Omental fat pad (tissue), 4 donors: ENCODE data around the gene LBHD2. TPM values are rescaled to one million over a fixed set of nuclear protein-coding genes. Genes with fewer than 3 reads are reported as not detected.

Source experiments
- ATAC-seq: fragments of 150-250 bp; one replicate; pipeline ENCODE4 v1.9.1; 2016; ENCODE audit warnings: mild to moderate bottlenecking, moderate library complexity; ENCODE audit not compliant: low FRiP score
- DNase-seq: peaks from one replicate; pipeline ENCODE4 v3.0.0-alpha.2; 2019; ENCODE audit warnings: low spot score
- CTCF ChIP-seq, 3 donors: fragments of 450-650 bp; IDR thresholded peaks; one replicate each; pipeline ENCODE4 v1.5.1; 2016 to 2017; ENCODE audit warnings: antibody characterized with exemption in 3 of 3, mild to moderate bottlenecking in 3 of 3, moderate library complexity in 2 of 3
- total RNA-seq, 4 donors: library from RNA; depleted of rRNA; stranded (reverse); fragments of >200 nt; gene quantifications; one replicate each; pipeline ENCODE4 v1.1.0, GENCODE V29; 2016

Gene LBHD2
- total RNA-seq, 4 donors from 2014 or later, result 6.3 TPM; not detected in 3

DNA sequence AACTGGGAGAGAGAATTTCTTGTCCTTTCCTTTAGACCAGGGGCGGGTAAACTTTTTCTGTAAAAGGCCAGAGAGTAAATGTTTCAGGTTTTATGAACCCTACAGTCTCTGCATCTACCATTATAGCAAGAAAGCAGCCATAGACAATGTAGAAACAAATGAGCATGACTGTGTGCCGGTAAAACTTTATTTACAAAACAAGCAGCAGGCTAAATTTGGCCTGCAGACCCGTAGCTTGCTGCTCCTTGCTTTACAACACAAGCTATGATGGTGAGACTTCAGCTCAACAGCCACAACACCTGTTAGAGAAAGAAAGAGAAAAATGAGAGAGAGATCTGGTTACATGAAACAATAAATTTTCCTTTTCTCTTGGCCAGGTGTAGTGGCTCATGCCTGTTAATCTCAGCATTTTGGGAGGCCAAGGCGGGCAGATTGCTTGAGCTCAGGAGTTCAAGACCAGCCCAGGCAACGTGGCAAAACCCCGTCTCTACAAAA lies 22.5 kb upstream of the LBHD2 start:
- no peak for TF ChIP-seq CTCF (IDR thresholded peaks at IDR 0.05)
- no peak for DNase-seq
- ATAC-seq, result no peak

GRCh38 chr14:103064436-103064835 lies 19.6 kb upstream of the LBHD2 start:
- ATAC-seq, result no peak
- no peak for TF ChIP-seq CTCF (IDR thresholded peaks at IDR 0.05)

DNA sequence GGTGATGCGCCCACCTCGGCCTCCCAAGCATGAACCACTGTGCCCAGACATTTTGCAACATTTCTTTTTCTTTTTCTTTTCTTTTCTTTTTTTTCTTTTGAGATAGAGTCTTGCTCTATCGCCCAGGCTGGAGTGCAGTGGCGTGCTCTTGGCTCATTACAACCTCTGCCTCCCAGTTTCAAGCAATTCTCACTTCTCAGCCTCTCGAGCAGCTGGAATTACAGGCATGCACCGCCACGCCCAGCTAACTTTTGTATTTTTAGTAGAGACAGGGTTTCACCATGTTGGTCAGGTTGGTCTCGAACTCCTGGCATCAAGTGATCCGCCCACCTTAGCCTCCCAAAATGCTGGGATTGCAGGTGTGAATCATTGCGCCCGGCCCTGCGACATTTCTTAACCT lies 19.0 kb upstream of the LBHD2 start:
- DNase-seq, result no peak
- no peak for ATAC-seq
- TF ChIP-seq CTCF (IDR thresholded peaks at IDR 0.05), result no peak

More at GRCh38 chr14:103064436-103064835, 19.6 kb upstream of the LBHD2 start:
- DNase-seq, result no peak

DNA sequence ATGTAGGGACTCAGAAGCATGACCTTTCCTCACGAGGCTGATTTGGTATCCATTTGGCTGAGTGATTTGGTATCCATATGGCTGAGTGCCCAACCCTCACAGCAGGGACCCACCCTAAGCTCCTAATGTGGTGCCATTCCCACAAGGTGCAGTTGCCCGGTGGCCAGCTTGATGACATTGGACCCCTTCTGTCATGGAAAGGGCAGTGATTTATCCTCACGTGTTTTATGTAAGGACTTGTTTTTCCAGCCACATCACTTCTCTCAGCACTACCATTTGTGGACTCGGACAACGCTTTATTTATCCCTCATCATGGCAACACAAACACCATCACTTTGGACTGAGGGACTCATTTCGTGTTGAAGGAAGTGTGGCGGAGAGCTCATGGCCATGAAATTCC lies 18.1 kb upstream of the LBHD2 start:
- DNase-seq, result no peak
- TF ChIP-seq CTCF (IDR thresholded peaks at IDR 0.05), result no peak
- no peak for ATAC-seq

- no peak for DNase-seq
- ATAC-seq, result no peak
- no peak for TF ChIP-seq CTCF (IDR thresholded peaks at IDR 0.05)
These were observed 17.6 kb upstream of the LBHD2 start for GRCh38 chr14:103066399-103066798.

DNA sequence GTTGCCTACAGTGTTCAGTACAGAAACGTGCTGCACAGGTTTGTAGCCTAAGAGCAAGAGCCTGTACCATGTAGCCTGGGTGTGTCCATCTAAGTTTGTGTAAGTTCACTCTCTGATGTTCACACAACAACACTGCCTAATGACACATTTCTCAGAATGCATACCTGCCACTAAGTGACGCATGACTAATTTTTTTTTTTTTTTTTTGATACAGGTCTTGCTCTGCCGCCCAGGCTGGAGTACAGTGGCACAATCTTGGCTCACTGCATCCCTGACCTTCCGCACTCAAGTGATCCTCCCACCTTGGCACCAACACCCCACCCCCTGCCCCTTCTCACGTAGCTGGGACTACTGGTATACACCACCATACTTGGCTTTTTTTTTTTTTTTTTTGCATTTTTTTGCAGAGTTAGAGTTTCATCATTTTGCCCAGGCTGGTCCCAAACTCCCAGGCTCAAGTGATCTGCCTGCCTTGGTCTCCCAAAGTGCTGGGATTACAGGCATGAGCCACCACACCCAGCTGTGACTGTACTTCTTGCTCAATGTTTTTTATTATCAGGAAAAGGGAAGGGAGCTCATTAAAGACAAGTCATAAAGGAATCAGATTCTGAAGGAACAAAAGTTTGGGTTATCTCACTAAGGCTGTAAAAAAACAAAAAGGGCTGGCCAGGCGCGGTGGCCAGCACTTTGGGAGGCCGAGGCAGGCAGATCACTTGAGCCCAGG lies 16.6 kb upstream of the LBHD2 start:
- TF ChIP-seq CTCF (IDR thresholded peaks at IDR 0.05), result no peak
- DNase-seq, result no peak
- peak; percentile 50 for ATAC-seq
